22Rv1 (cell line): ENCODE data around the gene ABCA8.

Experiments used
- H3K27ac ChIP-seq: fragments of 450-650 bp; 2 replicates; pipeline ENCODE4 v1.5.1; 2017
- CTCF ChIP-seq: fragments of 450-650 bp; IDR thresholded peaks from 2 replicates; pipeline ENCODE4 v1.5.1; 2017; ENCODE audit warnings: mild to moderate bottlenecking
- ZFX ChIP-seq: fragments of 450-650 bp; IDR thresholded peaks from 2 replicates; pipeline ENCODE4 v1.6.1; 2017; ENCODE audit warnings: antibody characterized with exemption, borderline replicate concordance

The ABCA8 gene

GRCh38 chr17:68822719-68823289 lies 132.4 kb downstream of the ABCA8 start:
- TF ChIP-seq CTCF (no peak), ZFX (no peak)
- no peak overlapping the region for H3K27ac ChIP-seq

GRCh38 chr17:68821860-68822696 lies 133.1 kb downstream of the ABCA8 start:
- no peak overlapping the region for H3K27ac ChIP-seq
- TF ChIP-seq ZFX, result no peak
- TF ChIP-seq CTCF, result no peak

GRCh38 chr17:68820825-68821481 lies 134.2 kb downstream of the ABCA8 start:
- TF ChIP-seq ZFX (no peak), CTCF (no peak)
- no peak overlapping the region for H3K27ac ChIP-seq

GRCh38 chr17:68820476-68820824 lies 134.7 kb downstream of the ABCA8 start:
- H3K27ac ChIP-seq, result no peak overlapping the region
- TF ChIP-seq CTCF (no peak), ZFX (no peak)

GRCh38 chr17:68819465-68819864 lies 135.7 kb downstream of the ABCA8 start:
- TF ChIP-seq CTCF (no peak), ZFX (no peak)
- H3K27ac ChIP-seq, result no peak overlapping the region
